OCI-LY7 (cell line): Measurements from ENCODE around the gene ZNF396.

ENCODE experiments used
- CTCF ChIP-seq: fragments of 200-600 bp; sonication (generic); conservative IDR thresholded peaks from 2 replicates; pipeline ENCODE4 v1.5.1; 2014; ENCODE audit warnings: mild to moderate bottlenecking, antibody characterized with exemption, low read length, moderate library complexity, mixed read lengths
- EZH2phosphoT487 ChIP-seq: fragments of 200-600 bp; sonication (generic); IDR thresholded peaks from 2 replicates; pipeline ENCODE4 v1.6.1; 2018; ENCODE audit warnings: low read depth, borderline replicate concordance, mild to moderate bottlenecking, mixed run types, antibody characterized with exemption, low read length, moderate library complexity, mixed read lengths

- TF ChIP-seq CTCF = no peak
- TF ChIP-seq EZH2phosphoT487 = no peak
These were observed 15.2 kb upstream of the ZNF396 start for GRCh38 chr18:35392375-35392774.
